Measurements from ENCODE around the gene FBXL17.
"Not testable (repeated sequence)": the region's sequence is repeated elsewhere in the genome, so short reads cannot be mapped to it uniquely, and the experiment has no call there.

Gene FBXL17

DNA sequence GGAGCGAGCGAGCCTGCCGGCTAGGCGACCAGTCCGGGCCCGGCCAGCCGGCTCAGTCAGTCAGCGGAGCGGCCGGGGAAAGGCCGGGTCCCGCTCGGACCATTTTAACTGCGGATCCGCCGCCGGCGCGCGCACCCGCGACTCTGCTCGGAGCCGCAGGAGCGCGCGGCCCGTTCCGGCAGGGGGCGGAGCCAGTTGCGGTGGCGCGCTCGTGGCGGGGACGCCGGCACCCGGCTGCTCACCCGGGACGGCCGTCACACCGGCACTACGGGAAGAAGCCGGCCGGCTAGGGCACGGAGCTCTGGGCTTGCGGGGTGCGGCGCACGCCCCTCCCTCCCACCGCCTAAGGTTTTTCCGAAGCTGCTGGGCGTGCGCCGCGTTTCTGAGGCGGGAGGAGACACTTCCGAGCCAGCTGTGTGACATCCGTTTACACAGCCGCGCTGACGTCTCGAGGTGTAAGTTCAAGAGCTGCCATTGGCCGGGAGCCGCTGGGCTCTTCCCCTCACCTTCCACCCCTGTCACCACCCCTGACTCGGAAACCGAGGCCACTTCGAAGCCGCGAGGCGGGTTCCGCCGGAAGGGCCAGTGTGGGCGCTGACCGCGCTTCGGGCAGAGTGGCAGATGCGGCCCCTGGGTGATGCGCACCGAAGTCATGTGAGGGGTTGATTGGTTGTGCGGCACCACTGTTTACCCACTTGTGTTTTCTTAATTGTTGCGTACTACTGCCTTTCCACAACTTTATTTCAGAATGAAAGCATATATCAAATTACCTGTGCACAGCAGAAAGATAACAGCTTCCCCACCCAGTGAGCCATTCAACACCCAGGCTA, at the start of gene FBXL17:
Gene FBXL17, minus strand, starts transcription at position 145 of the 830 bp plus-strand sequence.
- peak; percentile 78 for DNase-seq

DNA sequence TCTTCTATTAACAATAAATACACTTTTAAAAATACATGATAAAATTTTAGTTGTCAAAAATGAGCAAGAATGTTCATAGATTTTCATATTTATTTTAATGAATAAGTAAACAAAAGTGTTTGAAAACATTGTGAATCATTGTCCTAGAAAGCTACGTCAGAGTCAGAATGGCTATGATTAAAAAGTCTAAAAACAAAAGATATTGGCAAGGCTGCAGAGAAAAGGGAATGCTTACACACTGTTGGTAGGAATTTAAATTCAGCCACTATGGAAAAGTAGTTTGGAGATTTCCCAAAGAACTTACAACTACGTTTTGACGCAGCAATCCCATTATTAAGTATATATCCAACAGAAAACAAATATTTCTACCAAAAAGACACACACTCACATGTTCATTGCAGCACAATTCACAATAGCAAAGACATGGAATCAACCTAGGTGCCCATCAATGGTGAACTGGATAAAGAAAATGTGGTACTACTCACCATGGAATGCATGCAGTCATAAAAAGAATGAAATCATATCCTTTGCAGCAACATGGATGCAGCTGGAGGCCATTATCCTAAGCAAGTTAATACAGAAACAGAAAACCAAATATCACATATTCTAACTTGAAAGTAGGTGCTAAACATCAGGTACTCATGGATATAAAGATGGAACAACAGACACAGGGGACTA, 49.2 kb upstream of the FBXL17 start:
- no peak for DNase-seq

DNA sequence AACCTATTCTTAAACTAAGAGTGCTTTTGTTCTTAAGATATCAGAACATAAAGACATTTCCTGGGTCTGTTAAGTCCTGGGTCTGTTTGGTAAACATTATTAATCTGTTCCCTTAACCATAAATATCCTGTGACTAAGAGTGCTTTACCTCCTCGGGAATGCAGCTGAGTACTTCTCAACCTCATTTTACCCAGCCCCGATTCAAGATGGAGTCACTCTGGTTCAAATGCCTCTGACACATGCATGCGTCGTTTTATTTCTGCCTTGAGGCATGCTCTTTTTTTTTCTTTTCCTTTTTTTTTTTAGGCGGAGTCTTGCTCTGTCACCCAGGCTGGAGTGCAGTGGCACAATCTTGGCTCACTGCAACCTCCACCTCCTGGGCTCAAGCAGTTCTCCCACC, 39.8 kb upstream of the FBXL17 start:
- no peak for DNase-seq

DNA sequence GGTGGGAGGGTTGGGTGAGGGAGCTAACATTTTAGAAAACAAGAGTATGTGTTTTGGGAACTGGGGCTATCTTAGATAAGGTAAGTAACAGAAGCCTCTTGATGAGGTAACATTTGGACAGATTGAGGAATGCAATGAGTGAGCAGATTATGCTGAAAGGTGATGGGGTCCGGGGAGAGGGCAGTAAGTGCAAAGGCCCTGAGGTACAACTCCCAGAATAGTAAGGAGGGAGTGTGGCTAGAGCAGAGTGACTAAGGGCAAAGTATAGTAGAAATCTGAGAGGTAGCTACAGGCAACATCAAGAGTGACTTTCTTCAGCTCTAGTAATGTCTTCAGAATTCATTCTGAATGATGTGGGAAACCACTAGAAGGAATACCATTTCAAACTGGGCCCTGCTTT, 38.9 kb upstream of the FBXL17 start:
- DNase-seq: no peak

DNA sequence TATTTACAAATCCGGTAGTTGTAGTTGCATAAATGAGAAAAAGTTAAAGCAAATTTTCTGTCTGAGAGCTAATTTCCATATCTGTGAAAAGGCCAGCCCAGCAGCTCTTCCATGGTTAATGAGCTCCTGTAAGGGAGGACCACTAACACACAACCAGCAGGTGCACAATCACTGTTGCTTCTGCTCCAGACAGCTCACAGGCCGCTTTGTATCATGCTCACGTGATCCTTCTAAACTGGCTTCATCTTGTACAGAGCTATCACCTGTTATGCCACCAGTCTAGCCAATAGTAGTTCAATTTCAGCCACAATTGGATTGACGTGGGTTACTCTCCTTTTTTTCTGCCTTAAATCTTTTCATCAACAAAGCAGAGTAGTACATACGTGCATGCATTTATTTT, 38.3 kb upstream of the FBXL17 start:
- DNase-seq: no peak

DNA sequence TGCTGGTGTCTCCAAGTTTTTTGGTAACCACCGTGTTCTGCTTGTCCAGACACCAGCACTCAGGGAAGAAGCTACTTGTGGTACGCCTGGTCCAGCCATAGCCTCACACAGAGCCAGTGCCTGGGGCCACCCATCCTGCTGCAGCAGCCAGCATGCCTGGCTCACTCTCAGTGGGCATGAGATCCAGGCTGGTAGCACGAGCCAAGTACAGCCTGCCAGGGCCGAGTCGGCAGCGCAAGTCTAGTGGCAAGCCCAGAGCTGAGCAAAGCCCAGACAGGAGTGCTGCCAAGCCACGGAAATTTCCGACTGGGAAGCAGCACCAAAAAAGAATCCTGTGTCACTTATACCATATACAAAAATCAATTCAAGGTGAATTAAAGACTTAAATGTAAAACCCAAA, 36.3 kb upstream of the FBXL17 start:
- DNase-seq: no peak

DNA sequence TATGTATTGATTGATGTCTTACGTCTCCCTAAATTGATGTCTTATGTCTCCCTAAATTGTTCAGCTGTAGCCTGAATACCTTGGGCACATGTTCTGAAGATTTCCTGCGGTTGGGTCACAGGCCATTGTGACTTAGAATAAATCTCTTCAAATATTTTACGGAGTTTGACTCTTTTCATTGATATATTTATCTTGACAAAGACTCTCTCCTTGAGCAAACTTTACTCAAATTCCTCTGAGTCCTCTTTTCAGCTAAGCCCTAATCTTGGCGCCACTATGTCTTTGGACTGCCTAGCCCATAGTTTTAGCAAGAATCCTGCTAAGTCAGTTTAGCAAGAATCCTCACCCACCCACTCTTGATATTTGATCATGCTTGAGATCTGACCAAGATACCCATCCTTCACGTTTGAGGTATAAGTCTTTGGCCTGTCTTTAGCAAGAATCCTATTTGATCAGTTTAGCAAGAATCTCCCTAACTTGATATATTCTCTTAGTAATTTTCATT, 35.3 kb upstream of the FBXL17 start:
- DNase-seq: no peak

DNA sequence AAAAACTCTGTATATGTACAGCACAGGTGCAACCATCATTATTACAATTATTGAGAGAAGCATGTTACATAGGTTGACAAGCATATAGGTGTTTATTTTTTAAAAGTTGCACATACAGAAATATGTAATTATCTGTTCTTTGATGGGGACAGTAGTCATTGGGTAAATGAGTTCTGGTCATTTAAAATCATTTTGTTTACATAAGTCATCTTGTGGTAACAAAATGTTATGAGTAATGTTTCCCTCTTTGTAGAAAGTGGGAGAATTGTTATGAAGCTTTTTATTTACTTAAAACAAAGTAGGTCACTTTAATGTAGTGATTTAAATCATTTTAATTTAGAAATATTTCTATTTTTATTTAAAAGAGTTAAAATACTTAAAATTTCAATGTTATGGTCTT, 33.8 kb upstream of the FBXL17 start:
- DNase-seq: no peak

DNA sequence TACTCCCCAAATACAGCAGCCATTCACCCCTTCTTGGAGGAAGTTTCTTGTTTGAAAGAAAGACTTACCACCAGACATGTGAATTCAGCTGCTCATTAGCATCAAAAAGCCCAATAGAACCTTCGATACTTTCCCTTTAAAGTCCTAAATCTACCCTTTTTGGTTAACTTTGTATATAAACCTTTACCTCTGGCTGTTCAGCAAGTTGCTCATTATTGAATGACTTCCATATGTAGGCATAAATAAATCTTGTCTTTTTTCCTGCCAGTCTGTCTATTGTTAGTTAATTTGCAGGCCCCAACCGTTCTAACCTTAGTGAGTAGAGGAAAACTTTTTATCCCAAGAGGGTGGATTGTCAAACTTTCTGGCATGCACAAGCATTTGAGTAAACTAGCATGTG, 27.9 kb upstream of the FBXL17 start:
- DNase-seq: no peak

DNA sequence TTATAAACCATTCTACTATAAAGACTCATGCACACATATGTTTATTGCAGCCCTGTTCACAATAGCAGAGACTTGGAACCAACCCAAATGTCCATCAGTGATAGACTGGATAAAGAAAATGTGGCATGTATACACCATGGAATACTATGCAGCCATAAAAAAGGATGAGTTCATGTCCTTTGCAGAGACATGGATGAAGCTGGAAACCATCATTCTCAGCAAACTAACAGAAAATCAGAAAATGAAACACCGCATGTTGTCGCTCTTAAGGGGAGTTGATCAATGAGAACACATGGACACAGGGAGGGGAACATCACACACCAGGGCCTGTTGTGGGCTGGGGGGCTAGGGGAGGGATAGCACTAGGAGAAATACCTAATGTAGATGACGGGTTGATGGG, 23.3 kb upstream of the FBXL17 start:
- DNase-seq: not testable (repeated sequence)

DNA sequence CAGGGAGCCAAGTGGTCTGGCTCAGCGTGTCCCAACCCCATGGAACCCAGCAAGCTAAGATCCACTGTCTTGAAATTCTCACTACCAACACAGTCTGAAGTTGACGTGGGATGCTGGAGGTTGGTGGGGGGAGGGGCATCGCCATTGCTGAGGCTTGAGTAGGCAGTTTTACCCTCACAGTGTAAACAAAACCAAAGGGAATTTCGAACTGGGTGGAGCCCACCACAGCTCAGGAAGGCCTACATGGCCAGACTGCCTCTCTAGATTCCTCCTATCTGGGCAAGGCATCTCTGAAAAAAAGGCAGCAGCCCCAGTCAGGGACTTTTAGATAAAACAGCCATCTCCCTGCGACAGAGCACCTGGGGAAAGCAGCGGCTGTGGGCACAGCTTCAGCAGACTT, 17.1 kb upstream of the FBXL17 start:
- no peak for DNase-seq

DNA sequence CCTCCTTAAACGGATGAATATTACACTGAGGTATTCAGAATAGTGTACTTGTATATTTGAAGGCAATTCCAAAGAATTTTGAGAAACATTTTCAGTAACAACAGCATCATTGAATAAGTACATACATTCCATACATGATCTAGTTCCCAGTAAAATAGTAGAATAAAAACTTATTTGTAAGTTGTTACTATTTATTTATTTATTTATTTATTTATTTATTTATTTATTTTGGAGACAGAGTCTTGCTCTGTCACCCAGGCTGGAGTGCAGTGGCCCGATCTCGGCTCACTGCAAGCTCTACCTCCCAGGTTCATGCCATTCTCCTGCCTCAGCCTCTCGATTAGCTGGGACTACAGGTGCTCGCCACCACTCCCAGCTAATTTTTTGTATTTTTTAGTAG, 14.9 kb upstream of the FBXL17 start:
- not testable (repeated sequence) for DNase-seq

DNA sequence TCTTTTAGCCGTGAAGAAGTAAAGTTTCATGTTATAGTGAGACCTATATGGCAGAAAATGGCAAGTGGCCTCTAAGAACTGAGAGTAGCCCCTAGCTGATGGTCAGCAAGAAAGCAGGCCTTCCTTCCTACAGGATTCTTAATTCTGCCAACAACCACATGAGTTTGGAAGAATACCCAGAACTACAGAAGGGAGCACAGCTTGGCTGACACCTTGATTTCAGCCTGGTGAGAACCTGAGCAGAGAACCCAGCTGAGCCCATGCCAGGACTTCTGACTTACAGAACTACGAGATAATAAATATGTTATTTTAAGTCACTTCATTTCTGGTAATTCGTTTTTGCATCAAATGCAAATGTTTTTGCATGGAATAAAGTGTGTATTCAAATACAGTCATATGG, 5.9 kb upstream of the FBXL17 start:
- no peak for DNase-seq

DNA sequence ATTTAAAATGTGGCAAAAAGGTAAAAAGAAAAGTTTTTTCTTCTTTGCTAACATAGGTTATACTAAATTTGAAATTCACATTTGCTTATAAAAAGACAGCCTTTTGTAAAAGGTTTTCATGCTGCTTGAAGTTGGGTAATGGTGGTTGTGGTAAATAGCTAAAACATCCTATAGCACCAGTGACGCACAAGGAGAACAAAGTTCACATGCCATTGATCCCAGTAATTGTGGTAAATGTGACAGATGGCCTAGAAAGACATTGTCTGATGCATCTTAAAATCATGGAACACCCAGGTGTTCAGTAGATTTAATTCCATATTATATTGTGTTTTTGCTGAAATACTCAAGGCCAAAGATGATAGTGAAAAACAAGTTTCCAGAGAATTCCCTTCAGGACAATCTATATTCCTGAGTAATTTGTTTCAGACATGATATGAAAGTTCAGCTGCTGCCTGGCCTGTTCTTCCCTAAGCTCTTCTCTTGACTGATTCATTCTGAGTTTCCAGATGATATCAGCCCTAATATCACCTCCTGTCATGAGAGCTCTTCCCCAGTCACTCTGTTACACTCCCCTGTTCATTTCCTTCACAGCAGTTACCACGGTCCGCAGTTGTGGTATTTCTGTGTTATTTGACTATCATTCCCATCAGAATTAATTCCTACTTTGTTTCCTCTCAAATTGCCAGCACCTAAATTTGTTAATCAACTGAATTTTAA, 4.6 kb upstream of the FBXL17 start:
- no peak for DNase-seq

DNA sequence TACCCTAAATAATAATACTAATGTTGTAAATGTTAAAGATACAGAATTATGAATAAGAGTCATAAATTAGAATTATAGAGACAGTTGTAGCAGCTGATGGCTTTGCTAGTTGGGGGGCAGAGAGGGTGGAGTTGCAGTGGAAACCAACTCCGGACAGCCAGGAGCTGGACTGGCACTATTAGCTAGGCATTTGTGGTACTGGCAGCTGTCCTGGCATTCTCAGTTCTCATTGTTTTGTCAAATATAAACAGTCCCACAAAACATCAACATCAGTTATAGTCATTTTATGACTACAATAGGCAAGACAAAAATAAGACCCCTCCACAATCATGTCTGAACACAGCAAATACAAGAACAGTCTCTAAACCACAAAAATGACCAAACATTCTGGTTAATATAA, 2.8 kb upstream of the FBXL17 start:
- DNase-seq: no peak

DNA sequence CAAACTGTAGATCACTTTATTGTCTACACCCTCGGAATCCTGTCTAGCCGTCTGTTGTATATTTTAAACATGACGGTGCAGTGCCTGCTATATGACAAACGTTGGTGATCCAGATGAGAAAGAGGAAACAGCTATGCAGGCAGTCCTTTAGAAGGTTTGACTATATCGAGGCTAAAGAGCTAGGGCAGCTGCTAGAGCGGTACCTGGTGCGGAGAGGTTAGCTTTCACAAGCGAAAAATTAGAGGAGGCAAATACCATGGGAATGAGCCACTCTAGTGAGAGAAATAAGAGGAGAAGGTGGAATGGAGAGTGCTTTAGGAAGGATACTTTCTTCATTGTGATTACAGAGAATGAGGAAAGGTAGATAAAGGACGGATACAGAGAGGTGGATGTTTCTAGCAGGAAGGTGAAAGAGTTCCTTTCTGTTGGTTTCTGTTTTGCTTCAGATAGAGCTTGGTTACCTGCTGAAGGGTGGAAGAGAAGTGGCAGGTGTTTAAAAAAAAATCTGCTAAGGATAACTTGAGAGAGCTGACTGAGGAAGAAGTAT, 959 bp upstream of the FBXL17 start:
- DNase-seq: no peak

DNA sequence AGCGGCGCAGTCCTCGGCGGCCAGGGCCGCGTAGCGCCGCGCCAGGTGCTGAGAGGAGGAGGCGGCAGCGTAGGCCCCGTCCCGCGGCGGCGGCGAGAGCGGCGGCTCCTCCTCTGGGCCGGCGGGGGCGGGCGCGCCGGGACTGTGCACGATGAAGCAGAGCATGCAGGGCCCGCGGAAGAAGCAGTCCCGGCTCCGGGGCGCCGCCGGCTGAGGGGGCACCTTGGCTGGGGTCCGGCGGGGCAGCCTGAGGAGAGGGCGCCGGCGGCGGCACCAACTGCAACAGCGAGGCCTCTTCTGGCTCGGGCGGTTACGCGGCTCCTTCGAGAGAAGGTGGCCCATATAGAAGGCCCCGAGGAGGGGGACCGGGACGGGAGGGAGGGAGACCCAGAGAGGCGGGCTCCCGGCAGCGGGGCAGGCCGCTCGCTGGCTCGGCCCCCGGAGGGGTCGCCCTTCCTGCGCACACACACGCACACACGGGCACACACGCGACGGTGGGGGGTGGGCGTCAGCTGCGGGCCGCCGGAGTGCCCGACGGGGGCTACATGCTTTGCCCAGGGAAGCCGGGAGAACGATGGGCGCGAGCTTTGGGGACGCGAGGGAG, 446 bp downstream of the FBXL17 start:
- DNase-seq: peak; percentile 13

DNA sequence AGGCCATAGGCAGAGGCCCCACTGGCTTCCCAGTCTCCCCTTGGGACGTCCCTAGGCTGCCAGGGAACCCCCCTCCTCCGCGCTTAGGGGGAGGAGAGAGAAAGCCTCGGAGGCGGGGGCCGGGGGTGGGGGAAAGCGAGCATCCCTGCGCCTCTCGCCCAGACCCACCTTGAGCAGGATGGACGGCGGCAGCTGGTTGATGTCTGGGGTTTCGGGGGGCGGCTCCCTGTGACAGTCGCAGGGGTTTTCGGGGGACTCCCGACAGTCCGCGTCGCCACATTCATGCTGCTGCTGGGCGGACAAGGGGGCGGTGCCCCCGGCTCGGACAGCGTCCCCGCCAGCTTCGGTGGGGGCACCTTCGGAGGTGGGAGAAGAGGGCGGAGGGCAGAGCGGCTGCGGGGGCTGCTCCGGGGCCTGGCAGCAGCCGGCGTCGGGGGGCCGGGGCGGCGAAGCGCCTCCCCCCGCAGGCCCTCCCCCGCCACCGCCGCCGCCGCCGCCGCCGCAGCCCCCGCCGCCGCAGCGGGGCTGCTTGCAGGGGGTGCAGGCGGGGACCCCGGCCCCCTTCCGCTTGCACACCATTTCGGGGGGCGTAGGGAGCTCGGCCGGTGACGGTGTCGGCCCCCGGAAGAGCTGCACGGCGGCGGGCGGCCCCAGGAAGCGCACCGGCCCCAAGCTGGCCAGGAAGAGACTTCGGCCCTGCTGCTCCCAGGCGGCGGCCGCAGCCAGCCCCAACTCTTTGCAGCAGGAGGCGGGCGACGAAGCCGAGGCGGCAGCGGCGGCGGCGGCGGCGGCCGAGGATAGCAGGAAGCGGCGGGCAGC, 1.2 kb downstream of the FBXL17 start:
- DNase-seq: peak; percentile 35

DNA sequence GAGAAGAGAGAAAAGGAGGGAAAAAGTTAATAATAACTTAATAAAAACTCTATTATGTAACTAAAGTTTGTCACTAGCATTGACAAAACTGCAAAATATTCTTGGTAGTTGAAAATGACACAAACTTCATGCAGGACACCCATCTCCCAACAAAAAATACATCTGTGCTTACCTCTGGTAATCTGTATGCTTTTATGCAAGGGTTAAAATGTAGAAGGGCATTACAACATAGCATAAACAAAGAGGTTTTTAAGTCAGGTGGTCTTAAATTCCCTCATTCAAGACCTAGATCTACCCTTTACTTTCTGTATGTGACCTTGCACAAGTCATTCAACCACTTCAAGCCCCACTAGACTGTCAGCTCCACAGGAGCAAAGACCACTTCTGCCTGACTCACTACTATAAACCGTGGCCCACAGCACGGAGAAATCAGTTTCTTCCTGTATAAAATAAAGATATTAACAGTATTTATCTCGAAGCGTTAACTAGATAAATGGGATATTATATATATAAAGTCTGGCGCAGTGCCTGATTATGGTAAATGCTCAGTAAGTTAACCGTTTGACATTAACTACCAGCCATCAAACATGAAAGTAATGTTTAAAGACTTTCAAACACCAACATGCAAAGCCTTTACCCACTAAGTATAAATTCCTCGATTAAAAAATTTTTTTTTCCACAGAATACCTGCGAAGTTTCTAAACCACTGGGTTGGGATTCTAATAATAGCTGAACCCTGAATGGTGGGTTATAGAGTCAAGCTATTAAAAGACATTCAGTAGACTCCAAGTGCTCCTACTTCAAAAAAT, 2.0 kb downstream of the FBXL17 start:
- DNase-seq: no peak

DNA sequence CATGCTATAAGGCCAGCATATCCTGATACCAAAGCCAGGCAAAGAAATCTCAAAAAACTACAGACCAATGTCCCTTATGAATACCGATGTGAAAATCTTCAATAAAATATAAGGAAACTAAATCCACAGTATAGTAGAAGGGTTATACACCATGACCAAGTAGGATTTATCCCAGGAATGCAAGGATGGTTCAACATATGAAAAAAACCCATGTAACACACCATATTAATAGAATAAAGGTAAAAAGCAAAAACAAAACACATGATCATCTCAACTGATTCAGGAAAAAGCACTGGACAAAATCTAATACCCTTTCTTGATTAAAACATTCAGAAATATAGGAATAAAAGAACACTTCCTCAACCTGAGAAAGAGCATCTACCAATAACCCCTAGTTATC, 6.1 kb downstream of the FBXL17 start:
- no peak for DNase-seq

DNA sequence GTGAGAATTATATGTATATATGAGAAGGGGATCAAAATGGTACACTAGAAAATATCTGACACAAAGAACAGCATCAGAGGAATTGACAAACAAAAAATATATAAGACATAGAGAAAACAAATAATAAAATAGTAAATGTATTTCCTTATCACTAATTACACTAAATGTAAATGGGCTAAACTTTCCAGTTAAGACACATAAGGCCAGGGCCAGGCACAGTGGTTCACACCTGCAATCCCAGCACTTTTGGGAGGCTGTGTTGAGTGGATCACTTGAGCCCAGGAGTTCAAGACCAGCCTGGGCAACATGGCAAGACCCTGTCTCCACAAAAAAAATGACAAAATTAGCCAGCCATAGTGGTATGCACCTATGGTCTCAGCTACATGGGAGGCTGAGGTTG, 8.5 kb downstream of the FBXL17 start:
- DNase-seq: no peak

Measured in NCI-H2171 (cell line).